HG03159 (cell line): Measurements from ENCODE around the gene PLCG2.
"Not testable (repeated sequence)": the region's sequence is repeated elsewhere in the genome, so short reads cannot be mapped to it uniquely, and the experiment has no call there.

Experiments used
- ATAC-seq: cut with Tn5 transposase; IDR thresholded peaks from one replicate; pipeline ENCODE4 v1.9.1; 2021; ENCODE audit warnings: mild to moderate bottlenecking, moderate library complexity; ENCODE audit not compliant: unreplicated experiment

PLCG2 gene

DNA sequence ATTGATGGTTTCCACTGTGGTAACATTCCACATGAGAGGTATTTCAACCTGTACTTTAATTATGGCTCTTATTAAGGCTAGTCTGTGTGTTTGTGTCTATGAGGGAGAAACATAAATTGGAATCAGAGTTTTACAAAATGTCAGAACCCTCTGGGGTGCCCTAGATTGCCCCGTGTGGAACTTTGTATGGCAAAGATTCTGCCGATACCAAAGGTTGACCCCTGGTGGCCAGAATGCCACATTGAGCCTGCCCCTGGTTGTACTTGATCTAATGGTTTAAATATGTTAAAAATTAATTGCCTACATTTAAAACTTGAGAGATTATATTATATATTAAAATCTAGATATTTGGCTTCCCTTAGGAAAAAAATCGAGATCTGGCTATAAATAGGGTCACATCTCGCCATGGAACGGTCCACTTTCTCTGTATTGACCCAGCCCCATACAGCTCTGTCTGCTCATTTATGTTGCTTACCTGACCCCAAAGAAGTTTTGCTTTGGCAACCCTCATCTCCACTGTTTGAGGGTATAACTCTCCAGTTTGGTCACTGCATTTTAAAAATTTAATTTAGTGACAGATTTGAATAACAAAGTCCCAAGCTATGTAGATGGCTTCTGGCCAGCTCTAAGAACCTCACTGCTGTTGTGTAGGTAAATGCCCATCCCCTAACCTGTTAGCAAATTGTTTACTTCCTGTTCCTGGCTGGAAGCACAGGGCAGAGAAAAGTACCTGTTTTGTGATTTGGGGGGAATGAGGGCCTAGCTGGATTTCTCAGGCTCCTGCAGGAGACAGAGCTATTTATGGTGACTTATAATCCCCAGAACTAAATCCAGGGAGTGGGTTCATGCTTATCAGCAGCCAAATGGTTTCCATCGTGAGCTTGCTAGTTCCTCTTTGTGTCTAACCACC is 95.0 kb downstream of the PLCG2 start:
- peak; percentile 60 for ATAC-seq

DNA sequence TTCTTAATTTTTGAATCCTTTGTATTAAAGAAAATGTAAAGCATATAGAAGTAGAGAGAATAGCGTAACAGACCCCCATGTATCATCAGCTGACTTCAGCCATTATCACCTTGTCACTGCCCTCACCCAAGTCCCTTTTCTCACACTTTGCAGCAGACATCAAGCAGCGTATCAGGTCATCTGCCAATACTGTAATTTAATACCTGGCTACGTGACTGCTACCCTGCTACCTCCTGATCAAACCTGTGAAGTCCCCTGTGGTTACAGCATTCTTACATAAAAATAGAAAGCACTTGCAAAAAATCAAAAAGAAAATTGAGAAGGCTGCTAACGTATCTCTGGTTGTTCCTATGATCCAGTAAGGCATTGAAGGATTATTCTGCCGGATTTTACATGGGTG is 96.4 kb downstream of the PLCG2 start:
- ATAC-seq, result no peak

DNA sequence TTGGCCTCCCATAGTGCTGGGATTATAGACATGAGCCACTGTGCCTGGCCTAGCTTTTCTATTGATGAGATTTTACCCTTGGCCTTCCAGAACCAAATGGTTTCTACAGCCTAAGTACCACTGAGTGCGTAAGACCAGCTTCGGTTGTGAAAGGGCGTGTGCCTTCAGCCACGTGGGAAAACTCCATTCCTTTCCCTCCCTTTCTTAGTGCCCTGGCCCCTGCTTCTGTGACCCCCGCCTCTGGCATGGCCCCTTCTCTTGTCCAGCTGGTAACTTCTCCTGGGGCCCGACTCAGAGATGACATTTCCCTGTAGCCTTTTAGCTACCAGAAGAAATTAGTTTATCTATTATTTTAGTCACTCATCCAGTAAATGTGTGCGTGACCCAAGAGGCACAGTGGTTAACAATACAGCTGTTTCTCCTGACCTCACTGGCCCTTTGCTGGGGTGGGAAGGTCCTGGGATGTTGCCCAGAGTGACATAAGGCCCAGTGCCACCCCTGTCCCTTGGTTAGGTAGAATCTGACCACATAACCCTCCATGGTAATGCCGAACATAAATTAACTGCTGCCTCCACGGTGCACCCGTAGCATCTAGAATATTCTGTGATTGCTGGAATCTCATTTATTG is 97.3 kb downstream of the PLCG2 start:
- no peak for ATAC-seq

DNA sequence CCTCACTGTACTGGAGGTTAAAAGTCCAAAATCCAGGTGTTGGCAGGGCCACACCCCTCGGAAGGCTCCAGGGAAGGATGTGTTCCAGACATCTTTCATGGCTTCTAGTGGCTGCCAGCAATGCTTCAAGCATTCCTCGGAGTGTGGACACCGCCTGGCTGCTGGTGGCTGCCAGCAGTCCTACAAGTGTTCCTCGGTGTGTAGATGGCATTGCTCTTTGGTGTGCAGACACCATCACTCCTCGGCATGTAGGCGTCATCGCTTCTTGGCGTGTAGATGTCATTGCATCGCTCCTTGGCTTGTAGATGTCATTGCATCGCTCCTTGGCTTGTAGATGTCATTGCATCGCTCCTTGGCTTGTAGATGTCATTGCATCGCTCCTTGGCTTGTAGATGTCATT is 98.4 kb downstream of the PLCG2 start:
- ATAC-seq, result not testable (repeated sequence)

DNA sequence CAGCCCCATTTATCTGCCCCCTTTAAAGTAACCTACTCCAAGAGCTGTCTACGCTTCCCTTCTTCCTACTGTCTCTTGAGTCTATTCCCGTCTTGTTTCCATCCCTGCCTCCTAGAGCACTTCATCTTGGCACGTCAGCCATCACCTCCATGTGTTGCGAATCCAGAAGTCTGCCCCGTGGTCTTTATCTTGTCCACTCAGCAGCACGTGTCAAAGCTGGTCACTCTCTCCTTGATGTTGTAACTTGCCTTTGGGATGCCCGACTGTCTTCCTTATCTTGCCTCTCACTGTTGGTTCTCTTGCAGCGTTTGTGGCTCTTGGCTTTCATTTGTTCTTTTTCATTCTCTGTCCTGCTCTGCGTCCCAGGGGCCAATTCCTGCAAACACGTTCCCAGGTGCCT is 99.4 kb downstream of the PLCG2 start:
- no peak for ATAC-seq

DNA sequence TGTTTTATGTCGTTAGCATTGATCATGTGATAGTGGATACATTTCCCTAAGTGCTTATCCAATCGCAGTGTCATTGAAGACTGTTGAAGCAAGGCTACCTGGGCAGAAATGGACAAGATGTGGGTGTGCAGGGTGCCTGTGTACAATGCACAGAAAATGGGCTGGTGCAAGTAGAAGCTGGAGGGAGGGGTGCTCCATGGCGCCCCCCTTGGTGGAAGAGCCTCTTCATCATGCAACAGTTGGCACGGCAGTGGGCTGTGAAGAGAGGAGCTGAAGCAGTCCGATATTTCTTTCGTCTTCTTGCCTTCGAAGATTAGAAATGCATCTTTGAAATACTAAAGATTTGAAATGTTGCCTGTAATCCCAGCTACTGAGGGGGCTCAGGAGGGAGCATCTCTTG is 100.5 kb downstream of the PLCG2 start:
- ATAC-seq, result no peak

DNA sequence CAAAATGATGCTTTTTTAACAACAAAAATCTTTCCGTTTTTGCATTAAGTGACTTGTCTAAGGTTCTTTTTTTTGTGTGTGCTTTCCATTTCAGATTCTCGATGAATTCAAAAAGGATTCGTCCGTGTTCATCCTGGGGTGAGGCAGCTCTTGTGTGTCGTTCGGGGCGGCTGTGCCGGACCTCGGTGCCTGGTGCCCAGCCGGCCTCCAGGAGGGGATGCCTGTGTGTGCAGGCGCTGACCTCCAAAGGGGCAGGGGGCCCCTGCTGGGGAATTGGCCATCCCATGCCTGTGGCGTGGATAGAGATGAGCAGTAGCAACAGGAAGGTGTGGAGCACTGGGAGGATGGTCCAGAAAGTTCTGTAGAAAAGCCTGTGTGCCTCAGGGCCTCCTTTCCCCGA is 101.7 kb downstream of the PLCG2 start:
- no peak for ATAC-seq

DNA sequence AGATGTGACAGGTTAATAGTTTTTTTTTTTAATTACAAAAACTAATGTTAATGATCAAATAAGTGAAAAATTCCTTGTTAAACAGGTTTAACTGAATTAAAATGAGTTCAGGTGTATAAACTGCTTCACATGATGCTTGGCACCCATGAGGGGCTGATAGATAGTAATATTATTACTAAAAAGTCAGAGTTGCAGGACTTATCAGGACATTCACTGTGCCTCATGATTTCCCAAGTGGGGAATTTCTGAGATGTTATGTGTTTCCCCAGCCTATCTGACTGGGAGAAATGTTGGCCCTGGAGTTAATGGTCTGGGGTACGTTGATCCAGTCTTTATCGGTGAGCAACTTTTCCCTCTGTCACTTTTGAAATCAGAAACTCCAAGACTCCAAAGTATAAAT is 102.1 kb downstream of the PLCG2 start:
- ATAC-seq, result no peak

DNA sequence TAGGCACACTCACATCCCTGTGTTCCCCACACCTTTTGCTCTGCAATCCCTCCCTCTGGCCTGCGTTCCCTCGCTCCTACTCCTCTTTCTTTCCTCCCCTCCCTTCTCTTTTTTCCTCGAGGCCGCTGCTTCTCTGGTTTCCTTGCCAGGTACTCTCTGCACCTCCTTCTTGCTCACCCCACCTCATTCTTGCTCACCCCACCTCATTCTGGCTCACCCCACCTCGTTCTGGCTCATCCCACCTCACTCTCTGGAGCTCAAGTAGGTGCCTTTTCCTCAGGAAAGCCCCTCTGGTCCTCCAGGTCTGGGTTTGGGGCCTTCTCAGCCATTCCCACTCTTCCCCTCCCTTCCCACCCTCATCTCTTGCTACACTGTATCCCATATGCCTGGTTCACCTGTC is 103.5 kb downstream of the PLCG2 start:
- no peak for ATAC-seq

DNA sequence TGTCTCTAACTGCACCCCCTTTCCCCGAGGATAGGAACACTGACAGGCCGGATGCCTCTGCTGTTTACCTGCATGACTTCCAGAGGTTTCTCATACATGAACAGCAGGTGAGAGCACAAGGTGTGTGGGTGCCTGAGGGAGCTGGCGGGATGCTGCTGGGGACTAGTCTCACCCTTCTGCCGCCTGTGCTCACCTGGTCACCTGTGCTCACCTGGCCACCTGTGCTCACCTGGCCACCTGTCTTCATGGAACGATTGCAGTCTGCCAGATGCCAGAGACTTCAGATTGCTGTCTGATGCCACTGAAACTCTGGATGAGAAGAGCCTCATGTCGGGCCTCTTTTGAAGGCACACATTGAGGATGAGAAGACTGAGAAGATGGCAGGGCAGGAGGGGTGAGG is 104.1 kb downstream of the PLCG2 start:
- ATAC-seq, result no peak

DNA sequence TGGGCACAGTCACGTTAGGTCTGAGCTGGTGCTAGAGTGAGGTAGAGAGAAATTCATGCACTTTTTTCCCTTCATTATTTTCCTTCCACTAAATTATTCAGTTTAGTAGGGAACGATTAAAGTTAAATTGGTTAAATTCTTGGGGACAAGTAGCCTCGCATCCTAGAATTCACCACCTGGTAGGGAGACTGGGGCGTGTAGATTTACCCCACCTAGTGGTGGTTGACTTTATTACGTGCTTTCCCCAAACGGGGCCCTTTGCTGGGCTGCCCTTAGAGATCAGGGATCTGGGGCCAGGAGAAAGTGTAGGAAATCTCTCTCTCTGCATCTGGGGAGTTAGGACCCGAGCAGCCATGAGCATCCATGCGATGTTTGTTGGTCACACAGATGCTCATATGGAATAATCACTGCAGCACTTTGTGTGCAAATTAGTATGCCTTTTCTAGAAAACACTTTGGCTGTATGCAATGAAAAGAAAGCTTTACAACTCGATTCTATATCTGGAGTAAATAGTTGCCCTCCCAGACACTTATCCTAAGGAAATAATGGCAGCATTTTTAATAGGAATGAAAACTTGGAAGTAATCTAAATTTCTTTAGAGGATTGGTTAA is 107.0 kb downstream of the PLCG2 start:
- ATAC-seq, result no peak

DNA sequence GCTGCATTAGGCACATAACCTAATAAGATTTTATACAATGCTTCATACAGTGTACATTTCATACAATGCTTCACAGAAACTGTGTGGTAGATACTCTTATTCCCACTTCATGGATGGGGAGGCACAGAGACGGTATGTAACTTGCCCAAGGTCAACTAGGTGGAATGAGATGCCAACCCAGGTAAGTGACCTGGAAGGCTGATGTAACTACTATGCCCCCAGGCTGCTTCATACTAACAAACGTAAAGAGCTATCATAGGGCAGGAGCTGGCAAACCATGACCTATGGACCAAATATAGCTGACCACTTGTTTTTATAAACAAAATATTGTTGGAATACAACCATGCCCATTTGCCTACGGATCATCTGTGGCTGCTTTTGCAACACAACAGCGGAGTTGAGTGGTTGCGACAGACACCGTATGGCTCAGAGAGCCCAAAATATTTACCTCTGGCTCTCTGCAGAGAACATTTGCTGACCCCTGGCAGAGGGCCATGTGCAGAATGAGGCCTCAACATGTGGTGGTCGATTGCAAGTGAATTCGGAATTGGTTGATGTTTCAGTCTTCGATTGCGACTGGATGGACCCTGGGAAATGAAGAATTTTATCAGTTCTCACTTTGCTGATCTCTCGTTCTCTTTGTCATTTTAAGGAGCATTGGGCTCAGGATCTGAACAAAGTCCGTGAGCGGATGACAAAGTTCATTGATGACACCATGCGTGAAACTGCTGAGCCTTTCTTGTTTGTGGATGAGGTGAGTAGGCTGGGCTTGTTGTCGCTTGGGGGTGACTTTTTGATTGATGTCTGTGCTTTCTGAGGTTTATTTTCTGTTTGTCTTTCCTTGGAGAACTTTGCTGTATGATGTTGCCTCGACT is 109.7 kb downstream of the PLCG2 start:
- no peak for ATAC-seq

DNA sequence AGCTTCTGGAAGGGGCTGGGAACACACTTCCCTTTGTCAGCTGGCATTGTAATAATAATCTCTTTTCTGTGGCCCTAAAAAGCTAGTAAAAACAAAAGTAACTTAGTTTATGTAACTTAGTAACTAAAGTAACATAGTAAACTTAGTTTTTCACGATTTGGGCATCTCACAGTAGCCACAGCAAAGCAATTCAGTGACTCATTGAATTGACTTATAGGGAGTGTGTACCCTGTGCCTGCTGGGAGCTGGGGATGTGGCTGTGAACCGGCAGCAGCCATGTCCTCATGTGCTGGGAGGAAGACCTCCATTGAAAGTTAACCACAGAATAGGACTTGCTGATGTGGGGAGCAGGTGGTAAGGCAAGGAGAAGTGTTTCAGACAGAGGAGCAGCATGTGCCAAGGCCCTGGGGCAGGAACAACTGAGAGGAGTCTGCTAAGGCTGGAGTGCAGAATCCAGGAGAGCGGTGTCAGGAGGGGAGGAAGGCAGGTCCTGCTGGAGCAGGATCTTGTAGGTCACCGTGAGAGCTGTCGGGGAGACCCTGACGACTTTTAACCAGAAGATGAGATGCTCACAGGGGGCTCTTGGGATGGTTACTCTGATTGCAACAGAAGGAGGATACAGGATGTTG is 112.8 kb downstream of the PLCG2 start:
- no peak for ATAC-seq

DNA sequence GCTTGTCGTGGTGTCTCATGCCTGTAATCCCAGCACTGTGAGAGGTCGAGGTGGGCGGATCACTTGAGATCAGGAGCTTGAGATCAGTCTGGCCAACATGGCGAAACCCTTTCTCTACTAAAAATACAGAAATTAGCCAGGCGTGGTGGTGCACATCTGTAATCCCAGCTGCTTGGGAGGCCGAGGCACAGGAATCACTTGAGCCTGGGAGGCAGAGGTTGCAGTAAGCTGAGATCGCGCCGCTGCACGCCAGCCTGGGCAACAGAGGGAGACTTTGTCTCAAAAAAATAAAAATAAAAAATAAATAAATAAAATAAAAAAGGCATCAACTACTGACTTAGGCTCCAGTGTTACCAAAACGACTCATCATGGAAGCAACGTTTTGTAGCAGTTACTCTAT is 115.5 kb downstream of the PLCG2 start:
- no peak for ATAC-seq

DNA sequence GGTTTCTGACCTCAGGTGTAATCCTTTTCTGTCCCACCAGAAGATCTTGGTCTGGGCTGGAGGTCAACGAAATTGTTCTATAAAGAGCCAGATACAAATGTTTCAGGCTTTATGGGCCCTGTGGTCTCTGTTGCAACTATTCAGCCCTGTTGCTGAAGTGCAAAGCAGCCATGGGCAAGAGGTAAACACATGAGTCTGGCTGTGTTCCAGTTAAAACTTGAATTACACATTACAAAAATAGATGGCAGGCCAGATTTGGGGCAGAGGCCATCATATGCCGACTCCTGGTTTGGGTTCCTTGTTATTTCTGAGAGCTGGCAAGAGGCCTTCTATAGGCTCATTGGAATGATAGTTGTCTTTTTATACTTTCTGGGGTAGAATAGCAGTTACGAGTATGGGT is 117.8 kb downstream of the PLCG2 start:
- no peak for ATAC-seq

DNA sequence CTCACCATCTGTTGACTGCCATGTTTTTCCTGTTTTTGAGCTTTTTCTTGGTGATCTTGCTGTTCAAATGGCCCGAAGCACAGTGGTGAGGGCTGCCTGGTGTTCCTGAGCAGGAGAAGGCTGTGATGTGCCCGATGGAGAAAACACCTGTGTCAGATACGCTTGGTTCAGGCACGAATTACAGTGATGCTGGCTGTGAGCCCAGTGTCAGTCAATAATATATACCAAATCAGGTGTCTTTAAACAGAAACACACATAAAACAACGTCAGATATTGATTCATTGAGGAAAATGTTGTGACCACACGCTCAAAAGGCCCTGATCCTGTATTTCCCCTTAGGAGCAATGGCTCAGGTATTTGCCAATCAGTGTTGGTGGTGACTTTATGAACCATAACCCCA is 120.5 kb downstream of the PLCG2 start:
- no peak for ATAC-seq

DNA sequence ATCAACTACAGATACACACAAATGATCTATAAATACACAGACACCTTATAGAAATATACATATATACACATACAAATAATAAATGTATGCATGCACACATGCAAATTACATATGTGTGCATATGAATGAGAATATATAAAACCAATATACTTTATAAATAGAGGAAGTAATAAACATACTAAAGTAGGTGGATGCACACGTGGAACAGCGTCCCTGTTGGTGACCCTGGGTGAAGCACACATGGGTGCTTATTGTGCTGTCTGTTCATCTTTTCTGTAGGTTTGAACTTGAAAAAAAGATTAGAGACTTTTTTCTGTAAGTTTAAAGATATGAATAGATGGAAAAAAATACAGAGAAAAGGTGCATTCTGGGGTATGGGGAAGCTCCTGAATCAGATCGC is 120.9 kb downstream of the PLCG2 start:
- ATAC-seq, result no peak

DNA sequence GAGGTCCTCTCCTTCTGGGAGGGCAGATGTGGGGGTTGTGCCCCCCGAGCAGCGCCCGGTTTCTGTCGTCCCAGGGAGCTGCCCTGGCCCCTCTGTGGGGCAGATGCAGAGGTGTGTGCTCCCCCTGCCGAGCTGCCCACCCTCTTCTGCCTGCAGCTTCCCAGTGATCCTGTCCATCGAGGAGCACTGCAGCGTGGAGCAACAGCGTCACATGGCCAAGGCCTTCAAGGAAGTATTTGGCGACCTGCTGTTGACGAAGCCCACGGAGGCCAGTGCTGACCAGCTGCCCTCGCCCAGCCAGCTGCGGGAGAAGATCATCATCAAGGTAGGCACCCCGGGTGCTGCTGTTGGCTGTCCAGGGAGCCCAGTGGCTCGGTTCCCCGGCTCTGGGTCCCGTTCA is 121.4 kb downstream of the PLCG2 start:
- ATAC-seq, result no peak

DNA sequence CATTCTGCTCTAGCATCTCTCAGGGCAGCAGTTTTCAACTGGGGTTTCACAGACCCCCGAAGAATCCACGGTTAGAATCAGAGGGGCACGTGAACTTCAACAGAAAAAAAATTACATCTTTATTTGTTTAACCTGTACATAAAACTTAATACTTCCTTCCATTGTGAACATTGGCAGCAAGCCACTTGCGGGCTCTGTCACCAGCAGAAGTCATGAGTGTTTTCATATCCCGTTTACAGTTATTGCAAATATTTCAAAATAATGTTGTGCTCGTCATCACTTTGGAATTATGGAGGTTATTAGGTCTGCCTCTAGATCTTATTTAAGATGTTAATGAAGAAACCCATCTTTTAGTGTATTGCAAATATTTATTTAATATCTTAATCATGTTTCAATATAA is 122.4 kb downstream of the PLCG2 start:
- ATAC-seq, result no peak

DNA sequence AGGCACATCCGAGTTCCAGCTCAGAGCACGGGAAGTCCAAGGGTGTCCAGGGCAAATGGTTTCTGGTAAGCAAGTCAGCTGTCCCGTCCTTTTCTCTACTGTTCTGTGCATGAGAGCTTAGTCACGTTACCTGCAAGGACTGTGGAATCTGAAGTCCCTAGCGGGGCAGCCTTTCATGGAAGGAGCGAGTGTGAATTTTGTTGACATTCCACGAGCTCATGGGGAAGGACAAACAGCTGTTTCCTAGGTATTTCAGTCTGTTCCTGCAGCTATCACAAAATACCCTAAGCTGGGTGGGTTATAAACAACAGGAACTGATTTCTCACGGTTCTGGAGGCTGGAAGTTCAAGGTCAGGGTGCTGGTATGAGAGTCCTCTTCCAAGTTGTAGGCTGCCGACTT is 122.9 kb downstream of the PLCG2 start:
- ATAC-seq, result no peak

DNA sequence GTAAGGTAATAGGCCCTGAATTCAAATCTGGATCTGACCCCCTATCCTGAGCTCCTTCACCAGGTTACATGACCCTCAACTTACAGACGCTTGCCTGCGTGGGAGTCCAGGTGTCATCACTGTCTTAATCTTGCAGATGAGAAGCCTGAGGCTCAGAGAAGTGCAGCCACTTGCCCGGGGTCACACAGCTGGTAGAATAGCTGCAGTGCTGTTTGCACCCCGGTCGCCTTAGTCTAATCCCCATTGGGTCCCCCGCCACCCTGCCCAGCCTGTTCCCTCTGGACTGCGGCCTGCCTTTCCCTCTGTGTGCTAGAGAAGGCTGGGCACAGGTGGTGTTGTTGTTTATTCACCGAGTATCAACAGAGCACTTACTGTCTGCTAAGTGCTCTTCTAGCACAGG is 125.2 kb downstream of the PLCG2 start:
- ATAC-seq, result no peak
